HepG2 (cell line): ENCODE results near the gene RHBDL1. TPM values are rescaled to one million over a fixed set of nuclear protein-coding genes. Genes with fewer than 3 reads are reported as not detected.

Source experiments
- CCAR2 ChIP-seq: fragments of 200-400 bp; formaldehyde crosslinking; optimal IDR thresholded peaks from 2 replicates; pipeline ENCODE3; 2018; ENCODE audit warnings: low read depth, mild to moderate bottlenecking, low read length, moderate library complexity
- ELF1 ChIP-seq: sonication (generic); formaldehyde crosslinking; IDR thresholded peaks from 2 replicates; pipeline ENCODE4 v1.4.0; 2020; ENCODE audit warnings: missing genetic modification reagents
- ETV6 ChIP-seq: sonication (generic); formaldehyde crosslinking; conservative IDR thresholded peaks from 2 replicates; pipeline ENCODE4 v1.4.0; 2020; ENCODE audit warnings: missing genetic modification reagents
- FLYWCH1 ChIP-seq: sonication (generic); formaldehyde crosslinking; IDR thresholded peaks from 2 replicates; pipeline ENCODE4 v1.8.1; 2023; ENCODE audit warnings: mild to moderate bottlenecking, missing genetic modification reagents
- NAIF1 ChIP-seq: sonication (generic); formaldehyde crosslinking; IDR thresholded peaks from 2 replicates; pipeline ENCODE4 v1.5.0; 2020; ENCODE audit warnings: mild to moderate bottlenecking, missing genetic modification reagents, borderline replicate concordance
- NR2F2 ChIP-seq: IDR thresholded peaks from 2 replicates; pipeline ENCODE4 v1.6.1; 2012; ENCODE audit warnings: low read depth, inconsistent platforms, borderline replicate concordance
- PHF21A ChIP-seq: sonication (generic); formaldehyde crosslinking; IDR thresholded peaks from 2 replicates; pipeline ENCODE4 v1.5.0; 2020; ENCODE audit warnings: mild to moderate bottlenecking, missing genetic modification reagents
- SRSF4 ChIP-seq: fragments of 200-400 bp; formaldehyde crosslinking; IDR thresholded peaks from one replicate; pipeline ENCODE4 v1.6.1; 2018; ENCODE audit warnings: mild to moderate bottlenecking, low read depth, low read length, moderate library complexity; ENCODE audit not compliant: poor library complexity, severe bottlenecking
- ZBTB1 ChIP-seq: sonication (generic); formaldehyde crosslinking; IDR thresholded peaks from 2 replicates; pipeline ENCODE4 v1.4.0; 2020; ENCODE audit warnings: missing genetic modification reagents, borderline replicate concordance
- ZFP41 ChIP-seq: sonication (generic); formaldehyde crosslinking; IDR thresholded peaks from 2 replicates; pipeline ENCODE4 v1.4.0; 2020; ENCODE audit warnings: mild to moderate bottlenecking, missing genetic modification reagents, borderline replicate concordance
- ZFP91 ChIP-seq: sonication (generic); formaldehyde crosslinking; IDR thresholded peaks from 2 replicates; pipeline ENCODE4 v1.9.0; 2022; ENCODE audit warnings: missing genetic modification reagents, mild to moderate bottlenecking, borderline replicate concordance
- ZNF274 ChIP-seq: sonication (generic); formaldehyde crosslinking; IDR thresholded peaks from 2 replicates; pipeline ENCODE4 v1.5.1; 2020; ENCODE audit warnings: mild to moderate bottlenecking, missing genetic modification reagents
- ZNF564 ChIP-seq: sonication (generic); formaldehyde crosslinking; IDR thresholded peaks from 2 replicates; pipeline ENCODE4 v1.8.1; 2023; ENCODE audit warnings: mild to moderate bottlenecking, missing genetic modification reagents
- ZNF672 ChIP-seq: sonication (generic); formaldehyde crosslinking; IDR thresholded peaks from 2 replicates; pipeline ENCODE4 v1.8.1; 2022; ENCODE audit warnings: missing genetic modification reagents
- polyA plus RNA-seq, 8 experiments: library from polyadenylated mRNA; depleted of rRNA in 3 of 8; stranded (reverse) in 7 of 8; unstranded in 1 of 8; fragments of >200 nt; fragmentation: Illumina TruSeq in 4 of 8; extraction: Trizol in 4 of 8; gene quantifications; 2 replicates each; pipeline versions ENCODE4 v1.2.1 to v1.2.3, GENCODE V29; 2011 to 2016; ENCODE audit warnings: low read depth in 4 of 8, missing spikeins in 1 of 8, mixed read lengths in 1 of 8; ENCODE audit not compliant: insufficient read depth in 1 of 8
- total RNA-seq, 5 experiments: library from RNA; depleted of rRNA; stranded (reverse); fragments of >200 nt; fragmentation: Illumina TruSeq; extraction: Trizol; gene quantifications; 2 replicates each; pipeline ENCODE4 v1.2.3, GENCODE V29; 2016; ENCODE audit warnings: low read depth in 1 of 5
- TF ChIP-seq, protein P1 (sequence below): IDR thresholded peaks from 2 replicates; pipeline ENCODE4 v1.6.1; 2016; ENCODE audit warnings: low read depth, missing genetic modification reagents, missing compliant biosample characterization
- TF ChIP-seq, protein P2 (sequence below): sonication (generic); formaldehyde crosslinking; IDR thresholded peaks from 2 replicates; pipeline ENCODE4 v1.5.0; 2020; ENCODE audit warnings: mild to moderate bottlenecking, missing genetic modification reagents
- TF ChIP-seq, protein P3 (sequence below): sonication (generic); formaldehyde crosslinking; IDR thresholded peaks from 2 replicates; pipeline ENCODE4 v1.4.0; 2020; ENCODE audit warnings: mild to moderate bottlenecking, low read depth, missing genetic modification reagents

RHBDL1 gene
- total and polyA plus RNA-seq, 2 of the 13 experiments (the other 11 are each of a cell fraction or from before 2014, with no cell fraction given) = 1.8 to 3.8 TPM

DNA sequence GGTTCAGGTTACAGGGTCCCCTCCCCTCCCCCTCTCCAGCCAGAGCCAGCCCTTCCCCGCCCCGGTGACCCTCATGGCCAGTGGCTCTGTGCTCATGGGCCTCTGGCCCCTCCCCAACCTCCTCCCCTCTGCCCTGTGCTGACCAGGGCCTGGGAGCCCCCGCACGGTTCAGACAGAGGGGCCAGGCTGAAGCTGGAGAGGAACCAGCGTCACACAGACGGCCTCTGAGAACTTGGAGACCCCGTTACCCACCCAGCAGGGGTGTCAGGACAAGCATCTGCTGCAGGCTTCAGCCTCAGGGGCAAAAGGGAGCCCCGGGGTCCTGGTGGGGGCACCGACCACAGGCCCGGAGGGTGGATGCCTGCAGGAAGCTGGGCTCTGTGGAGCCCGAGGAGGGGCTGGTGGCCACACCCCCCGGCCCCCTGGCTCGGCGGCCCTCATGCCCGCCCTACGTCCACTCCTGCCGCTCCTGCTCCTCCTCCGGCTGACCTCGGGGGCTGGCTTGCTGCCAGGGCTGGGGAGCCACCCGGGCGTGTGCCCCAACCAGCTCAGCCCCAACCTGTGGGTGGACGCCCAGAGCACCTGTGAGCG is 44.6 kb upstream of the RHBDL1 start, which contains the start of gene WFIKKN1 (continued):
- TF ChIP-seq ETV6 = no peak
- TF ChIP-seq CCAR2 = no peak
- TF ChIP-seq, protein P1, sequence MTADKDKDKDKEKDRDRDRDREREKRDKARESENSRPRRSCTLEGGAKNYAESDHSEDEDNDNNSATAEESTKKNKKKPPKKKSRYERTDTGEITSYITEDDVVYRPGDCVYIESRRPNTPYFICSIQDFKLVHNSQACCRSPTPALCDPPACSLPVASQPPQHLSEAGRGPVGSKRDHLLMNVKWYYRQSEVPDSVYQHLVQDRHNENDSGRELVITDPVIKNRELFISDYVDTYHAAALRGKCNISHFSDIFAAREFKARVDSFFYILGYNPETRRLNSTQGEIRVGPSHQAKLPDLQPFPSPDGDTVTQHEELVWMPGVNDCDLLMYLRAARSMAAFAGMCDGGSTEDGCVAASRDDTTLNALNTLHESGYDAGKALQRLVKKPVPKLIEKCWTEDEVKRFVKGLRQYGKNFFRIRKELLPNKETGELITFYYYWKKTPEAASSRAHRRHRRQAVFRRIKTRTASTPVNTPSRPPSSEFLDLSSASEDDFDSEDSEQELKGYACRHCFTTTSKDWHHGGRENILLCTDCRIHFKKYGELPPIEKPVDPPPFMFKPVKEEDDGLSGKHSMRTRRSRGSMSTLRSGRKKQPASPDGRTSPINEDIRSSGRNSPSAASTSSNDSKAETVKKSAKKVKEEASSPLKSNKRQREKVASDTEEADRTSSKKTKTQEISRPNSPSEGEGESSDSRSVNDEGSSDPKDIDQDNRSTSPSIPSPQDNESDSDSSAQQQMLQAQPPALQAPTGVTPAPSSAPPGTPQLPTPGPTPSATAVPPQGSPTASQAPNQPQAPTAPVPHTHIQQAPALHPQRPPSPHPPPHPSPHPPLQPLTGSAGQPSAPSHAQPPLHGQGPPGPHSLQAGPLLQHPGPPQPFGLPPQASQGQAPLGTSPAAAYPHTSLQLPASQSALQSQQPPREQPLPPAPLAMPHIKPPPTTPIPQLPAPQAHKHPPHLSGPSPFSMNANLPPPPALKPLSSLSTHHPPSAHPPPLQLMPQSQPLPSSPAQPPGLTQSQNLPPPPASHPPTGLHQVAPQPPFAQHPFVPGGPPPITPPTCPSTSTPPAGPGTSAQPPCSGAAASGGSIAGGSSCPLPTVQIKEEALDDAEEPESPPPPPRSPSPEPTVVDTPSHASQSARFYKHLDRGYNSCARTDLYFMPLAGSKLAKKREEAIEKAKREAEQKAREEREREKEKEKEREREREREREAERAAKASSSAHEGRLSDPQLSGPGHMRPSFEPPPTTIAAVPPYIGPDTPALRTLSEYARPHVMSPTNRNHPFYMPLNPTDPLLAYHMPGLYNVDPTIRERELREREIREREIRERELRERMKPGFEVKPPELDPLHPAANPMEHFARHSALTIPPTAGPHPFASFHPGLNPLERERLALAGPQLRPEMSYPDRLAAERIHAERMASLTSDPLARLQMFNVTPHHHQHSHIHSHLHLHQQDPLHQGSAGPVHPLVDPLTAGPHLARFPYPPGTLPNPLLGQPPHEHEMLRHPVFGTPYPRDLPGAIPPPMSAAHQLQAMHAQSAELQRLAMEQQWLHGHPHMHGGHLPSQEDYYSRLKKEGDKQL (CRISPR knock-in tag) = no peak
- TF ChIP-seq, protein P2, sequence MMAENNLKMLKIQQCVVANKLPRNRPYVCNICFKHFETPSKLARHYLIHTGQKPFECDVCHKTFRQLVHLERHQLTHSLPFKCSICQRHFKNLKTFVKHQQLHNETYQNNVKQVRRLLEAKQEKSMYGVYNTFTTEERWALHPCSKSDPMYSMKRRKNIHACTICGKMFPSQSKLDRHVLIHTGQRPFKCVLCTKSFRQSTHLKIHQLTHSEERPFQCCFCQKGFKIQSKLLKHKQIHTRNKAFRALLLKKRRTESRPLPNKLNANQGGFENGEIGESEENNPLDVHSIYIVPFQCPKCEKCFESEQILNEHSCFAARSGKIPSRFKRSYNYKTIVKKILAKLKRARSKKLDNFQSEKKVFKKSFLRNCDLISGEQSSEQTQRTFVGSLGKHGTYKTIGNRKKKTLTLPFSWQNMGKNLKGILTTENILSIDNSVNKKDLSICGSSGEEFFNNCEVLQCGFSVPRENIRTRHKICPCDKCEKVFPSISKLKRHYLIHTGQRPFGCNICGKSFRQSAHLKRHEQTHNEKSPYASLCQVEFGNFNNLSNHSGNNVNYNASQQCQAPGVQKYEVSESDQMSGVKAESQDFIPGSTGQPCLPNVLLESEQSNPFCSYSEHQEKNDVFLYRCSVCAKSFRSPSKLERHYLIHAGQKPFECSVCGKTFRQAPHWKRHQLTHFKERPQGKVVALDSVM = peak; percentile 18; the same call in 1 of the 2 replicates
- TF ChIP-seq ELF1 (CRISPR knock-in tag) = no peak
- TF ChIP-seq ZNF564 = 0 out of 2 replicates have a peak, but pooled peaks have one; percentile 59
- 0 out of 2 replicates have a peak, but pooled peaks have one; percentile 47 for TF ChIP-seq NR2F2
- no peak for TF ChIP-seq SRSF4
- no peak for TF ChIP-seq ZFP41 (CRISPR knock-in tag)
- TF ChIP-seq ZNF274 (CRISPR knock-in tag) = no peak
- peak; percentile 82; the same call in 1 of the 2 replicates for TF ChIP-seq ZFP91 (CRISPR knock-in tag)
- no peak for TF ChIP-seq ZBTB1 (CRISPR knock-in tag)
- TF ChIP-seq, protein P3, sequence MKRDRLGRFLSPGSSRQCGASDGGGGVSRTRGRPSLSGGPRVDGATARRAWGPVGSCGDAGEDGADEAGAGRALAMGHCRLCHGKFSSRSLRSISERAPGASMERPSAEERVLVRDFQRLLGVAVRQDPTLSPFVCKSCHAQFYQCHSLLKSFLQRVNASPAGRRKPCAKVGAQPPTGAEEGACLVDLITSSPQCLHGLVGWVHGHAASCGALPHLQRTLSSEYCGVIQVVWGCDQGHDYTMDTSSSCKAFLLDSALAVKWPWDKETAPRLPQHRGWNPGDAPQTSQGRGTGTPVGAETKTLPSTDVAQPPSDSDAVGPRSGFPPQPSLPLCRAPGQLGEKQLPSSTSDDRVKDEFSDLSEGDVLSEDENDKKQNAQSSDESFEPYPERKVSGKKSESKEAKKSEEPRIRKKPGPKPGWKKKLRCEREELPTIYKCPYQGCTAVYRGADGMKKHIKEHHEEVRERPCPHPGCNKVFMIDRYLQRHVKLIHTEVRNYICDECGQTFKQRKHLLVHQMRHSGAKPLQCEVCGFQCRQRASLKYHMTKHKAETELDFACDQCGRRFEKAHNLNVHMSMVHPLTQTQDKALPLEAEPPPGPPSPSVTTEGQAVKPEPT (CRISPR knock-in tag) = peak; percentile 24; the same call in 1 of the 2 replicates
- peak; percentile 24; the same call in 1 of the 2 replicates for TF ChIP-seq PHF21A (CRISPR knock-in tag)
- no peak for TF ChIP-seq NAIF1
- TF ChIP-seq FLYWCH1 (CRISPR knock-in tag) = no peak
- no peak for TF ChIP-seq ZNF672 (CRISPR knock-in tag)
